Effector memory CD4-positive, alpha-beta T cell (primary cell): ENCODE results near the gene OPRL1.
A peak's percentile ranks its signal among the peaks of the same experiment; 100 is the strongest.

ENCODE experiments used
- DNase-seq, 3 donors: peaks; one replicate each; pipeline ENCODE4 v3.0.0-alpha.2; 2020
- H3K27ac ChIP-seq: 2 replicates; pipeline ENCODE4 v1.7.0; 2013; ENCODE audit warnings: mild to moderate bottlenecking, low read length, moderate library complexity; ENCODE audit not compliant: insufficient read depth, poor library complexity, severe bottlenecking
- H3K27me3 ChIP-seq: replicated peaks from 2 replicates; pipeline ENCODE4 v1.7.0; 2013; ENCODE audit warnings: mild to moderate bottlenecking, low read length; ENCODE audit not compliant: insufficient read depth, control insufficient read depth, poor library complexity, severe bottlenecking
- H3K36me3 ChIP-seq: 2 replicates; pipeline ENCODE4 v1.7.0; 2013; ENCODE audit warnings: mild to moderate bottlenecking, low read length, moderate library complexity; ENCODE audit not compliant: control insufficient read depth, insufficient read depth
- H3K4me1 ChIP-seq: 2 replicates; pipeline ENCODE4 v1.7.0; 2013; ENCODE audit warnings: low read length, mild to moderate bottlenecking; ENCODE audit not compliant: control insufficient read depth, insufficient read depth, poor library complexity, severe bottlenecking
- H3K4me3 ChIP-seq: 2 replicates; pipeline ENCODE4 v1.7.0; 2013; ENCODE audit warnings: low read length, low read depth, mild to moderate bottlenecking; ENCODE audit not compliant: insufficient read depth, poor library complexity, severe bottlenecking
- H3K9me3 ChIP-seq: 2 replicates; pipeline ENCODE4 v1.7.0; 2013; ENCODE audit warnings: mild to moderate bottlenecking, low read length, moderate library complexity; ENCODE audit not compliant: control insufficient read depth

OPRL1 gene

DNA sequence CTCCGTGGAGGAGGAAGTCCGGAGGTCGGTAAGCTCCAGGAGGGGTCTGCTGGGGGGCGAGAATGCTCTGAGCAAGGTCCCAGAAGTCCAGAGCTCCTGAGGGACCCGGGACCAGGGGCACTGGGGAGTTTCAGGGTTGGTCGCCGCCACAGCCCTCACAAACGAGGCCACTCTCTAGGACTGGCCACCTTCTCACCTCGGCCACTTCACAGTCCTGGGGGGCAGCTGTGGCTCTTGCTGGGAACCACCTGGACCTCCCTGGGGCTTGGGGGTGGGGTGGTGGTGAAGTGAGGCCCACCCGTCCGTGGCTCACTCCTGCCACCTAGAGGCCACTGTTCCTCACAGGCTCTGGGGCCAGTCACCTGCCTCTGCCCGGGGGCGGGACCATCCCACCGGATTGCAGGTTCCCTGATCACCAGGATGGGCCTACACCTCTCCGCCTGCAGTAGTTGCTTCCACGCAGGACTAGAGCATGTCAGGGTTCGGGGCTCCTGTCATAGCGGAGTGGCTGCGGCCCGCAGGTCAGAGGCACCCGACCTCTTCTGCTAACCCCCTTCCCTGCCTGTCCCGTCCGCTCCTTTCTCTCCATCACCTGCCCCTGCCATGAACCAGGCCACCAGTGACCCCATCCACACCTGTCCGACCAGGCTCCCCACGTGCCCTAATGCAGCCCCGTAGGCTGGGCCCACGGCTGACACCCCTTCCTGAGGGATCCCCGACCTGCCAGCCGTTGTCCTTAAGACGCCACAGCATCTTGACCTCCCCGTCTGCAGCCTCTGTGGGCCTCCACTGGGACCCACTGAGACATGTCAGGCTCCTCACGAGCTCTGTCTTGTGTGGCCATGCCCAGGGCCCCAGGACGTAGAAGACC is 22.0 kb upstream of the OPRL1 start:
- DNase-seq: peak; percentile 44 to 62 (median 58)
- Histone ChIP-seq H3K4me1 (peaks cover 16% of the 10 kb centered on the region), H3K4me3 (peak overlapping the region; percentile 24), H3K36me3 (no peaks in the 10 kb centered on the region), H3K27me3 (peaks cover 4% of the 10 kb centered on the region), H3K27ac (no peak overlapping the region), H3K9me3 (no peaks in the 10 kb centered on the region)

DNA sequence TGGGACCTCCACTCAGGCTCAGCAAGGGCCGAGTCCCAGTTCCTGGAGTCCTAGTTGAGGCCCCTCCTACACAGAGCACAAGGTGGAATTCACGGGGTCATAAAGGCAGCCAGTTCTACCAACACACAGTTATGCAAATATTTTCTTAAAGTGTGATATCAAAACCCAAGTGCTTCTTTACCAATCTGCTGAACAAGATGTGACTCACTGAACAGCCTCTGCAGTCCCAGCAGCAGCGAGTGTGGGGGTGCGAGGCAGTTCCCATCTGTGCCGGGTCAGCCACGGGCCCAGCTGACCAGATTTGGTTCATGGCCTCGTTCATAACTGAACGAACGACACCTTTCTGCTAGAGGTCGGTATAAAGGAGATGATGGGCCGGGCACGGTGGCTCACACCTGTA is 21.3 kb upstream of the OPRL1 start:
- H3K9me3 ChIP-seq: no peaks in the 10 kb centered on the region
- H3K4me1 ChIP-seq: peaks cover 21% of the 10 kb centered on the region
- no peak overlapping the region for H3K27ac ChIP-seq
- peaks cover 4% of the 10 kb centered on the region for H3K27me3 ChIP-seq
- DNase-seq: no peak
- H3K4me3 ChIP-seq: no peak overlapping the region
- no peaks in the 10 kb centered on the region for H3K36me3 ChIP-seq

DNA sequence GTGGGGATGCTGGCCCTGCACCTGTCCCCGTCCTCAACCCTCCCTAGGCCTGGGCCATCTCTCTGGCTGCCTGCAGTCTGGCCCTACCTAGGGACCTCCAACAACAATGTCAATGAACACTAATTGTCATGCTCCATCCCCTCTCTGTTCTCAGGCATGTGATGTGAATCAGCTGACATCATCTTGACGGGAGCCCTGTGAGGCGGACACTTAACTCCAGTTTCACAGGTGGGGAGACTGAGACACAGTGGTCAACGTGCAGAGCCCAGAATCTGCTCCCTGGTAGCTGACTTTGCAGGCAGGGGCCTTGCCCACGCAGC is 17.6 kb upstream of the OPRL1 start:
- H3K4me1 ChIP-seq: peaks cover 50% of the 10 kb centered on the region

DNA sequence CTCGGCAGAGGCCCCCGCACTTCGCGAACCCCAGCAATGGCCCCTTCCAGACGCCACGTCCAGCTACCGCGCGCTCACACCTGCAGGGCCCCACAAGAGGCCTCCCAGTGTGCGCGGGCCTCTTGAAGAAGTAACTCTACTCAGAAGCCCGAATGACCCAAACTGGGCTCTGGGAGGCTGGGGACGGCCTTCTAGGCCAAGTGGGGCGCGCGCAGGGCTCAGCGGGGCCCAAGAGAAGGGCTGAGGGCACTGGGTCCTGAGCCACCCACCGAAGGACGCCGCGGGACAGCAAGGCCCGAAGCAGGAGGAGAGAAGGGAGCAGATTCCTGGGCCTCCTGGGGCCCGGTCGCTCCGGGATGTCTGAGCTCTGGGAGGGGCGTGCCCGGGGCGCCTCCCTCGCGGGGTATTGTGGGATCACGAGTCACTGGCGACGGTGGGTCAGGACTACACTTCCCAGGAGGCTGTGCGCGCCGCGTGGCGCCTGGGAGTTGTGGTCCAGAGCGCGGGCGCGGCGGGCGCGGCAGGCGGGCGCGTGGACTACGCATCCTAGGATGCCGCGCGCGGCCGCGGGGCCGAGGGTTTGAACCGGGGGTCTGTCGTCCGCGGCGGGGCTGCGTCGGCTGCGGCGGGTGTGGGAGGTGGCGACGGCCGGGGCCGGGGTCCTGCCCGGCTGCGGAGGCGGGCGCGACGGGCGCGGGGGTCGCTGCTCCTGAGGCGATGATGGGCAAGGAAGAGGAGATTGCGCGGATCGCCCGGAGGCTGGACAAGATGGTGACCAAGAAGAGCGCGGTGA is 17.1 kb upstream of the OPRL1 start, which contains the start of gene TCEA2:
TSS of gene TCEA2 (plus strand) at position 603 of the 793 bp plus-strand sequence. CDS start at position 718, 115 bp downstream.
- Histone ChIP-seq H3K4me1 (peaks cover 50% of the 10 kb centered on the region), H3K27ac (peak within 1 kb of the TSS; percentile 51), H3K27me3 (no peaks in the 10 kb centered on the region), H3K9me3 (no peaks in the 10 kb centered on the region), H3K36me3 (no peaks in the 10 kb centered on the region), H3K4me3 (peak within 1 kb of the TSS; percentile 69)
- DNase-seq: peak; percentile 81 to 87 (median 82)

More for the DNA sequence above, 17.6 kb upstream of the OPRL1 start:
- DNase-seq: no peak
- Histone ChIP-seq H3K4me3 (no peak overlapping the region), H3K27me3 (no peaks in the 10 kb centered on the region), H3K9me3 (no peaks in the 10 kb centered on the region), H3K27ac (peak overlapping the region; percentile 51), H3K36me3 (no peaks in the 10 kb centered on the region)

DNA sequence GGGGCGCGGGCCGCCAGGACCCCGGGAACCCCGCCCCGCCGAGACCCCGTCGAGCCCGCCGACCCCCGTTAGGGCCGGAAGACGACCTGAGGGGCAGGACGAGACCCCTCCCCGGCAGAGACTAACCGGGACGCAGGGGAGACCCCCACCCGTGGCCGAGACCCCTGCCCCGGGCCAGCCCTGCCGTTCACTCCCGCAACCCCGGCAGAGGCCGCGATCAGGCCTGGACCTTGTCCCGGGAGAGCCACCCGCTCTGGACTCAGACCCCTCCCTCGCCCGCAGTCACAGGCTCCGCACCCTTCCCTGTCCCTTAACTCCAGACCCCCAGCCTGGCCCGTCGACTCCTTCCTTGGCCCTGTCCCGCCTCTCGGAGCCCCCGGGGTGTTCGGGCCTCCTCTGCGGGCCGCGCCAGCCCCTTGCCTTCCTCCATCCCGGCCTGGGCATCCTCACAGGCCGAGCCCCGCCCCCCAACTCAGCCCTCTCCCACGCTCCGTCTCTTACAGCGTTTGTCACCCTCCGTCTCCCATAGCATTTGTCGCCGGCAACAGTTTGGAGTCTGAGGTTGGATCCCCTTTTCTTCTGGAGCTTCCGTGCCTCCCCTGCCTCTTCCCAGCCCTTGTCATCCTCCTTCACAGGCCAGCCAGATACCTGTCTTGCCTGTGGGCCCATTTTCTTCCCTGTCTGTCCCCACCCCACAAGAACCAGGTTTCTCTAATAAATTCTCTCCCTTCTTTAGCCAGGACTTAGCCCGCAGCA is 16.3 kb upstream of the OPRL1 start:
- Histone ChIP-seq H3K4me1 (peaks cover 51% of the 10 kb centered on the region), H3K27me3 (no peaks in the 10 kb centered on the region), H3K9me3 (no peaks in the 10 kb centered on the region), H3K27ac (peak overlapping the region; percentile 51), H3K36me3 (no peaks in the 10 kb centered on the region), H3K4me3 (peak overlapping the region; percentile 69)
- no peak for DNase-seq

DNA sequence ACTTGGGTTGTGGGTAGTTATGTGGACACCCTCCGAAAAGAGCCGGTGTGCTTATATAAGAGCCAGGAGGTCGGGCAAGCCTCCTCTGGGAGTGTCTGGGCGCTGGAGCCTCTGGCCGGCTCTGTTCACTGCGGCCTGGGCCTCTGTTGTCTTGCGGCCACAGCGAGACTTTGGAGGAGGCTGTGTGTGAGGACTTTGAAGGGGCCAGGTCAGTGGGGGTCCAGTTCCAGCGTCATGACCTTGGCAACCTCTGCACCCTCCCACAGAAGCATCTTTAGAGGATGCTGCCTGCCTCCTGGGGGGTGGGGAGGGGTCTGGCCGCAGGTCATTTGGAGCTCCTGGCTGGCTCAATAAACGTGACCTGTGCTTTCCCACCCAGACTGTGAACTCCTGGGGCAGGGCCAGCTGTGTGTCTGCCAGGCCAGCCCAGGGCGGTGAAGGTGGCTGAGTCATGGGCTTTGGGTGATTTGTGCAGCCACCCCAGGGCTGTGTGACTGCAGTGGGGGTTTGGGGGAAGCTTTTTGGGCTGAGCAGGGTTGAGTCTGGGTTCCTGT is 15.7 kb upstream of the OPRL1 start:
- DNase-seq: no peak
- no peaks in the 10 kb centered on the region for H3K9me3 ChIP-seq
- no peaks in the 10 kb centered on the region for H3K27me3 ChIP-seq
- no peaks in the 10 kb centered on the region for H3K36me3 ChIP-seq
- H3K27ac ChIP-seq: no peak overlapping the region
- H3K4me1 ChIP-seq: peaks cover 51% of the 10 kb centered on the region
- H3K4me3 ChIP-seq: no peak overlapping the region

DNA sequence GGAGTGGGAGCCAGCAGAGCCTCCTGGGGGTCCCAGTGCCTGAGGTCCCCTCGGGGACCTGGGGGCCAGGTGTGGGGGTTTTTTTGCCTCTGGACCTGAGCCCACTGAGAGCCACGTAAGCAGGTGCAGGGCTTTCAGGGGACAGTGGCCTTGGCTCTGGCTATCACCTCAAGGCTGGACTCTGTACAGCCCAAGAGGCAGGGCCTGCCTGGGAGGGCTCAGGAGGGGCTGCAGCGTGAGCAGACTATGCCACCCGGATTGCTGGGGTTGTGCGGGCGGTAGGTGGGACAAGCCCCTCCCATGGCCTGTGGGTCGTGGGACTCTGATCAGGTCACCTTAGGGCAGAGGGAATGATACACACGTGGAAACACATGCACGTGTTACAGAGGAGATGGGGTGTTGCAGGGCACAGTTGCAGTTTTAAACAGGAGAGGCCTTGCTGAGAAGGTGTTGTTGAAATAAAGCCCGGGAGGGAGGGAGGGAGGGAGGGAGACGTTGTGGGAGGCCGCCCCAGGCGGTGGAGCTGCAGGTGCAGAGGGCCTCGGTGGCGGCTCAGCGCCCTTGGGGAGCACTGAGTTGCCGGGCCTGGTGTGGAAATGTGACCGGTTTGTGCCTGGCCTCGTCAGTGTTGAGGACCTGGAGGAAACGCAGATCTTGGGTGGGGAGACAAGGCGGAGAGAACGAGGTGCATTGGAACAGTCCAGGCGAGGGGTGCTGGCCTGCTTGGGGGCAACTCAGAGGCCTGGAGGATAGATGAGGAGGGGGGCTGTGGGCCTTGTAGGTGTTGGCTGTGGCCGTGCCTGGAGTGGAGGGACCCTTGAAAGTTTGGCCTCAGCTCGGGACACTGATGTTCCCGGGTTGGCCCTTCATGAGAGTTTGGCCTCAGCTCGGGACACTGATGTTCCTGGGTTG is 14.6 kb upstream of the OPRL1 start:
- Histone ChIP-seq H3K4me1 (peaks cover 51% of the 10 kb centered on the region), H3K4me3 (no peak overlapping the region)

DNA sequence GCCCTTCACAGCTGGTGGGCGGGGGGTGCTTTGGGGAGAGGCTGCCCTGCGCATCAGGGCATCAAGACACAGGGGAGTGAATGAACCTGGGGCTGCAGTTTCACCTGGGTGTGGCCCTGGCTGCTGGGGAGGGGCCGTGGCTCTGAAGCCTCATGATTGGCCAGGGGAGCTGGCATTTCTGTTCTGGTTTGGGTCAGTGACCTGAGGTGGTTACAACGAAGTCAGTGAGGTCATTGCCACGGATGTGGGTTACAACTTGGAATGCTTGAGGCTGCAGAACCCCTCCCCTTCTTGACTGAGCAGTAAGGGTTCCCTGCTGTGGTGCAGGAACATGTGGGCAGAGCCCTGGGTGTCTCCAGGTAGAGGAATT is 13.9 kb upstream of the OPRL1 start:
- H3K27me3 ChIP-seq: no peaks in the 10 kb centered on the region
- H3K4me1 ChIP-seq: peaks cover 51% of the 10 kb centered on the region
- peak; percentile 45 to 57 (median 52) for DNase-seq
- H3K4me3 ChIP-seq: no peak overlapping the region
- H3K9me3 ChIP-seq: no peaks in the 10 kb centered on the region
- H3K27ac ChIP-seq: peak overlapping the region; percentile 21
- no peaks in the 10 kb centered on the region for H3K36me3 ChIP-seq

More for the DNA sequence above, 14.6 kb upstream of the OPRL1 start:
- H3K9me3 ChIP-seq: no peaks in the 10 kb centered on the region
- no peaks in the 10 kb centered on the region for H3K36me3 ChIP-seq
- peak overlapping the region; percentile 21 for H3K27ac ChIP-seq
- no peak for DNase-seq
- H3K27me3 ChIP-seq: no peaks in the 10 kb centered on the region
